Esophagus muscularis mucosa (tissue), 4 donors: ENCODE data around the gene MYADM. TPM values are rescaled to one million over a fixed set of nuclear protein-coding genes. Genes with fewer than 3 reads are reported as not detected.

Experiments
- DNase-seq: peaks from one replicate; pipeline ENCODE4 v3.0.0-alpha.2; 2017; ENCODE audit errors: extremely low spot score
- H3K27ac ChIP-seq, 4 donors: fragments of 200-600 bp; sonication (generic); replicated peaks in 1 of 4; 1 replicate in 3 of 4; 2 replicates in 1 of 4; pipeline ENCODE4 v1.5.1; 2016 to 2019; ENCODE audit warnings: mild to moderate bottlenecking in 1 of 4
- H3K27me3 ChIP-seq, 4 donors: fragments of 200-600 bp; sonication (generic); one replicate each; pipeline versions ENCODE4 v1.5.1 to v1.6.0; 2016 to 2019
- H3K36me3 ChIP-seq, 4 donors: fragments of 200-600 bp; sonication (generic); one replicate each; pipeline ENCODE4 v1.5.1; 2016 to 2019
- H3K4me1 ChIP-seq, 4 donors: fragments of 200-600 bp; sonication (generic); one replicate each; pipeline ENCODE4 v1.5.1; 2016 to 2019
- H3K4me3 ChIP-seq, 4 donors: fragments of 200-600 bp; sonication (generic); 1 replicate in 2 of 4; 2 replicates in 2 of 4; pipeline ENCODE4 v1.5.1; 2016 to 2019; ENCODE audit warnings: mild to moderate bottlenecking in 4 of 4, moderate library complexity in 1 of 4
- H3K9me3 ChIP-seq, 4 donors: fragments of 200-600 bp; sonication (generic); 1 replicate in 3 of 4; 2 replicates in 1 of 4; pipeline ENCODE4 v1.5.1; 2016 to 2019
- CTCF ChIP-seq, 3 experiments: fragments of 200-600 bp in 2 of 3; fragments of 450-650 bp in 1 of 3; sonication (generic) in 2 of 3; IDR thresholded peaks; one replicate each; pipeline ENCODE4 v1.5.1; 2017 to 2019; ENCODE audit warnings: antibody characterized with exemption in 3 of 3, mild to moderate bottlenecking in 2 of 3, moderate library complexity in 1 of 3
- EP300 ChIP-seq: sonication (generic); formaldehyde crosslinking; IDR thresholded peaks from one replicate; pipeline ENCODE4 v1.6.1; 2017; ENCODE audit warnings: antibody characterized with exemption
- POLR2A ChIP-seq: fragments of 450-650 bp; IDR thresholded peaks from one replicate; pipeline ENCODE4 v1.6.1; 2017; ENCODE audit warnings: antibody characterized with exemption, moderate library complexity, mild to moderate bottlenecking, low read depth
- POLR2AphosphoS5 ChIP-seq, 2 donors: sonication (generic); formaldehyde crosslinking; IDR thresholded peaks; one replicate each; pipeline ENCODE4 v1.6.1; 2017; ENCODE audit warnings: antibody characterized with exemption in 2 of 2
- WGBS: methylation state at CpG from one replicate; pipeline ENCODE4 v1.1.5; 2018; 5-methylcytosine and 5-hydroxymethylcytosine counted together
- intact Hi-C: fragments of 100-400 bp; cut with DNase I; formaldehyde crosslinking; loops from one replicate; pipeline ENCODE4 v1.15.1; 2023
- total RNA-seq, 4 donors: library from RNA; depleted of rRNA; stranded (reverse); fragments of >200 nt; gene quantifications; one replicate each; pipeline versions ENCODE4 v1.1.0 to v1.2.1, GENCODE V29; 2016

The MYADM gene
- total RNA-seq, 4 donors from 2014 or later: 130 to 353 (median 204) TPM

GRCh38 chr19:53876651-53877224, 9.1 kb downstream of the MYADM start:
- WGBS: 78% methylated on average over 5 of the region's 6 CpGs
- H3K9me3 ChIP-seq: no peaks in the 10 kb centered on the region
- peaks cover 0 to 23% (median 4%) of the 10 kb centered on the region in 4 donors for H3K27me3 ChIP-seq
- H3K27ac ChIP-seq: no peak overlapping the region
- intact Hi-C loops: loop anchor here (10.0 kb wide), 1 partner anchor 228 kb away; the partner anchor contains the start of genes NDUFA3 and OSCAR
- H3K4me3 ChIP-seq: no peak overlapping the region
- TF ChIP-seq POLR2A: no peak
- no peak for TF ChIP-seq POLR2AphosphoS5 (IDR thresholded peaks at IDR 0.05)
- TF ChIP-seq CTCF (IDR thresholded peaks at IDR 0.05): no peak
- no peak for TF ChIP-seq EP300
- no peak for DNase-seq
- peaks cover 17 to 51% (median 42%) of the 10 kb centered on the region in 4 donors for H3K36me3 ChIP-seq
- H3K4me1 ChIP-seq: peaks cover 26 to 78% (median 64%) of the 10 kb centered on the region in 4 donors

- H3K9me3 ChIP-seq: no peaks in the 10 kb centered on the region
- peaks cover 0 to 29% (median 10%) of the 10 kb centered on the region in 4 donors for H3K27me3 ChIP-seq
- peaks cover 17 to 45% (median 39%) of the 10 kb centered on the region in 4 donors for H3K36me3 ChIP-seq
- no peak for TF ChIP-seq EP300
- TF ChIP-seq POLR2AphosphoS5 (IDR thresholded peaks at IDR 0.05): peak in 1 of 2 donors; percentile 71
- no peak overlapping the region for H3K27ac ChIP-seq
- intact Hi-C loops: loop anchor here (10.0 kb wide), 1 partner anchor 227 kb away; the partner anchor contains the start of genes NDUFA3 and OSCAR
- no peak for DNase-seq
- H3K4me1 ChIP-seq: peaks cover 32 to 78% (median 64%) of the 10 kb centered on the region in 4 donors
- 62% methylated on average over 10 of the region's 10 CpGs for WGBS
- H3K4me3 ChIP-seq: no peak overlapping the region
Observed at GRCh38 chr19:53877361-53877766, 9.7 kb downstream of the MYADM start.

- H3K36me3 ChIP-seq: peaks cover 12 to 31% (median 25%) of the 10 kb centered on the region in 4 donors
- H3K27me3 ChIP-seq: peaks cover 4 to 43% (median 24%) of the 10 kb centered on the region in 4 donors
- H3K9me3 ChIP-seq: no peaks in the 10 kb centered on the region
- peaks cover 31 to 78% (median 60%) of the 10 kb centered on the region in 4 donors for H3K4me1 ChIP-seq
- H3K4me3 ChIP-seq: peak overlapping the region; percentile 49 to 62 (median 52)
- H3K27ac ChIP-seq: no peak overlapping the region
- WGBS: 50% methylated on average over 12 of the region's 12 CpGs
- intact Hi-C loops: loop anchor here (10.0 kb wide), 1 partner anchor 226 kb away; the partner anchor contains the start of genes NDUFA3 and OSCAR
- TF ChIP-seq POLR2A (no peak), EP300 (no peak)
- DNase-seq: no peak
Observed at GRCh38 chr19:53878776-53879139, 11.1 kb downstream of the MYADM start.

- TF ChIP-seq POLR2AphosphoS5 (IDR thresholded peaks at IDR 0.05) (peak; percentile 42 to 86), CTCF (IDR thresholded peaks at IDR 0.05) (peak in 1 of 3 experiments; percentile 8), EP300 (no peak), POLR2A (no peak)
- Histone ChIP-seq H3K27me3 (peaks cover 4 to 50% (median 30%) of the 10 kb centered on the region in 4 donors), H3K4me1 (peaks cover 28 to 72% (median 54%) of the 10 kb centered on the region in 4 donors), H3K4me3 (peak overlapping the region; percentile 49 to 62 (median 52)), H3K9me3 (no peaks in the 10 kb centered on the region), H3K36me3 (peaks cover 5 to 24% (median 18%) of the 10 kb centered on the region in 4 donors), H3K27ac (no peak overlapping the region)
- intact Hi-C loops: loop anchor here (5.0 to 10.0 kb wide), 2 partner anchors 32 to 225 kb away; partner anchors contain the start of genes NDUFA3 and OSCAR
- DNase-seq: peak; percentile 96
- WGBS: 2% methylated on average over 21 of the region's 51 CpGs
Observed at GRCh38 chr19:53879140-53880081, 11.7 kb downstream of the MYADM start.

GRCh38 chr19:53880711-53881481, 13.2 kb downstream of the MYADM start:
- Histone ChIP-seq H3K4me3 (peak overlapping the region in 1 of 4 donors; percentile 35), H3K27me3 (peaks cover 4 to 60% (median 31%) of the 10 kb centered on the region in 4 donors), H3K9me3 (no peaks in the 10 kb centered on the region), H3K36me3 (peaks cover 0 to 10% (median 6%) of the 10 kb centered on the region in 4 donors), H3K4me1 (peaks cover 22 to 57% (median 40%) of the 10 kb centered on the region in 4 donors), H3K27ac (no peak overlapping the region)
- intact Hi-C loops: loop anchor here (5.0 kb wide), 1 partner anchor 34 kb away; no protein-coding TSS in a partner anchor
- DNase-seq: no peak
- TF ChIP-seq CTCF (IDR thresholded peaks at IDR 0.05): no peak
- TF ChIP-seq POLR2A: no peak
- TF ChIP-seq EP300: no peak
- no peak for TF ChIP-seq POLR2AphosphoS5 (IDR thresholded peaks at IDR 0.05)
- WGBS: 35% methylated on average over 6 of the region's 6 CpGs
